ENCODE measurements around the gene ABCC1.

Gene ABCC1

GRCh38 chr16:16182918-16183317 lies 233.5 kb downstream of the ABCC1 start:
- no peaks in the 10 kb centered on the region for H3K4me1 ChIP-seq (ENCODE audit: insufficient read depth, low read length)
- H4K20me1 ChIP-seq (ENCODE audit: insufficient read depth, low read length) = no peaks in the 10 kb centered on the region
- no peaks in the 10 kb centered on the region for H3K27me3 ChIP-seq (ENCODE audit: insufficient read depth, low read length, poor library complexity)
- H3K9ac ChIP-seq (ENCODE audit: low read depth, low read length) = no peak overlapping the region
- H3K36me3 ChIP-seq (ENCODE audit: insufficient read depth, low read length) = no peaks in the 10 kb centered on the region
- no peak for TF ChIP-seq CTCF (IDR thresholded peaks at IDR 0.05; ENCODE audit: borderline replicate concordance, extremely low read depth, low read length, poor library complexity, severe bottlenecking)
- TF ChIP-seq EZH2 (IDR thresholded peaks at IDR 0.05; ENCODE audit: borderline replicate concordance, low read depth, low read length, severe bottlenecking) = no peak
- H3K27ac ChIP-seq (ENCODE audit: low read length) = no peak overlapping the region
- no peaks in the 10 kb centered on the region for H3K79me2 ChIP-seq (ENCODE audit: insufficient read depth, low read length)
- no peak for DNase-seq
- H3K4me2 ChIP-seq (ENCODE audit: insufficient read depth, low read length) = no peak overlapping the region
- ATAC-seq (ENCODE audit: insufficient read depth, low read depth) = no peak
- H3K9me3 ChIP-seq (ENCODE audit: insufficient read depth, low read length, severe bottlenecking) = no peaks in the 10 kb centered on the region
- H2AFZ ChIP-seq (ENCODE audit: low read depth, low read length) = no peak overlapping the region
- H3K4me3 ChIP-seq (ENCODE audit: low read depth in 1 of 2, low read length in 2 of 2) = no peak overlapping the region

GRCh38 chr16:16183562-16183961 lies 234.1 kb downstream of the ABCC1 start:
- Histone ChIP-seq H3K36me3 (ENCODE audit: insufficient read depth, low read length) (no peaks in the 10 kb centered on the region), H3K4me1 (ENCODE audit: insufficient read depth, low read length) (no peaks in the 10 kb centered on the region), H3K4me2 (ENCODE audit: insufficient read depth, low read length) (no peak overlapping the region), H3K9ac (ENCODE audit: low read depth, low read length) (no peak overlapping the region), H2AFZ (ENCODE audit: low read depth, low read length) (no peak overlapping the region), H3K9me3 (ENCODE audit: insufficient read depth, low read length, severe bottlenecking) (no peaks in the 10 kb centered on the region), H3K27me3 (ENCODE audit: insufficient read depth, low read length, poor library complexity) (peaks cover under 1% of the 10 kb centered on the region), H3K79me2 (ENCODE audit: insufficient read depth, low read length) (no peaks in the 10 kb centered on the region), H3K4me3 (ENCODE audit: low read depth in 1 of 2, low read length in 2 of 2) (no peak overlapping the region), H3K27ac (ENCODE audit: low read length) (no peak overlapping the region), H4K20me1 (ENCODE audit: insufficient read depth, low read length) (no peaks in the 10 kb centered on the region)
- DNase-seq = no peak
- no peak for ATAC-seq (ENCODE audit: insufficient read depth, low read depth)
- TF ChIP-seq CTCF (IDR thresholded peaks at IDR 0.05; ENCODE audit: borderline replicate concordance, extremely low read depth, low read length, poor library complexity, severe bottlenecking) (peak; percentile 50), EZH2 (IDR thresholded peaks at IDR 0.05; ENCODE audit: borderline replicate concordance, low read depth, low read length, severe bottlenecking) (no peak)

- ATAC-seq (ENCODE audit: insufficient read depth, low read depth) (no peak), DNase-seq (no peak)
- H3K4me1 ChIP-seq (ENCODE audit: insufficient read depth, low read length) = no peaks in the 10 kb centered on the region
- H3K27me3 ChIP-seq (ENCODE audit: insufficient read depth, low read length, poor library complexity) = peaks cover 4% of the 10 kb centered on the region
- no peak overlapping the region for H3K4me2 ChIP-seq (ENCODE audit: insufficient read depth, low read length)
- no peak overlapping the region for H3K4me3 ChIP-seq (ENCODE audit: low read depth in 1 of 2, low read length in 2 of 2)
- TF ChIP-seq EZH2 (IDR thresholded peaks at IDR 0.05; ENCODE audit: borderline replicate concordance, low read depth, low read length, severe bottlenecking) (no peak), CTCF (IDR thresholded peaks at IDR 0.05; ENCODE audit: borderline replicate concordance, extremely low read depth, low read length, poor library complexity, severe bottlenecking) (no peak)
- no peaks in the 10 kb centered on the region for H3K79me2 ChIP-seq (ENCODE audit: insufficient read depth, low read length)
- no peaks in the 10 kb centered on the region for H3K36me3 ChIP-seq (ENCODE audit: insufficient read depth, low read length)
- H3K27ac ChIP-seq (ENCODE audit: low read length) = no peak overlapping the region
- H2AFZ ChIP-seq (ENCODE audit: low read depth, low read length) = no peak overlapping the region
- H3K9me3 ChIP-seq (ENCODE audit: insufficient read depth, low read length, severe bottlenecking) = no peaks in the 10 kb centered on the region
- no peak overlapping the region for H3K9ac ChIP-seq (ENCODE audit: low read depth, low read length)
- H4K20me1 ChIP-seq (ENCODE audit: insufficient read depth, low read length) = no peaks in the 10 kb centered on the region
Observed at GRCh38 chr16:16184594-16184993, 235.2 kb downstream of the ABCC1 start.

GRCh38 chr16:16185095-16185494 lies 235.7 kb downstream of the ABCC1 start:
- no peaks in the 10 kb centered on the region for H3K79me2 ChIP-seq (ENCODE audit: insufficient read depth, low read length)
- H3K4me3 ChIP-seq (ENCODE audit: low read depth in 1 of 2, low read length in 2 of 2) = no peak overlapping the region
- TF ChIP-seq CTCF (IDR thresholded peaks at IDR 0.05; ENCODE audit: borderline replicate concordance, extremely low read depth, low read length, poor library complexity, severe bottlenecking) = no peak
- TF ChIP-seq EZH2 (IDR thresholded peaks at IDR 0.05; ENCODE audit: borderline replicate concordance, low read depth, low read length, severe bottlenecking) = no peak
- no peak overlapping the region for H2AFZ ChIP-seq (ENCODE audit: low read depth, low read length)
- DNase-seq (no peak), ATAC-seq (ENCODE audit: insufficient read depth, low read depth) (no peak)
- no peaks in the 10 kb centered on the region for H3K4me1 ChIP-seq (ENCODE audit: insufficient read depth, low read length)
- H3K27me3 ChIP-seq (ENCODE audit: insufficient read depth, low read length, poor library complexity) = peaks cover 4% of the 10 kb centered on the region
- H3K9me3 ChIP-seq (ENCODE audit: insufficient read depth, low read length, severe bottlenecking) = no peaks in the 10 kb centered on the region
- no peak overlapping the region for H3K27ac ChIP-seq (ENCODE audit: low read length)
- no peaks in the 10 kb centered on the region for H4K20me1 ChIP-seq (ENCODE audit: insufficient read depth, low read length)
- no peak overlapping the region for H3K4me2 ChIP-seq (ENCODE audit: insufficient read depth, low read length)
- no peak overlapping the region for H3K9ac ChIP-seq (ENCODE audit: low read depth, low read length)
- H3K36me3 ChIP-seq (ENCODE audit: insufficient read depth, low read length) = no peaks in the 10 kb centered on the region

All from DND-41 (cell line).